Effector CD4-positive, alpha-beta T cell (primary cell): ENCODE results near the gene KRTAP21-3. TPM values are rescaled to one million over a fixed set of nuclear protein-coding genes. Genes with fewer than 3 reads are reported as not detected.
"Not testable (repeated sequence)": the region's sequence is repeated elsewhere in the genome, so short reads cannot be mapped to it uniquely, and the experiment has no call there.

ENCODE experiments used
- DNase-seq: peaks from one replicate; pipeline ENCODE4 v3.0.0-alpha.2; 2020
- total RNA-seq: gene quantifications from one replicate; lab custom pipeline; 2026; lab: John Stamatoyannopoulos, UW

Gene KRTAP21-3
- total RNA-seq: not detected

GRCh38 chr21:30718239-30718909 is at the start of gene KRTAP21-3:
Gene KRTAP21-3, minus strand, starts transcription at chr21:30718777. Its CDS starts 18 bp downstream, at chr21:30718759.
- no peak for DNase-seq

DNA sequence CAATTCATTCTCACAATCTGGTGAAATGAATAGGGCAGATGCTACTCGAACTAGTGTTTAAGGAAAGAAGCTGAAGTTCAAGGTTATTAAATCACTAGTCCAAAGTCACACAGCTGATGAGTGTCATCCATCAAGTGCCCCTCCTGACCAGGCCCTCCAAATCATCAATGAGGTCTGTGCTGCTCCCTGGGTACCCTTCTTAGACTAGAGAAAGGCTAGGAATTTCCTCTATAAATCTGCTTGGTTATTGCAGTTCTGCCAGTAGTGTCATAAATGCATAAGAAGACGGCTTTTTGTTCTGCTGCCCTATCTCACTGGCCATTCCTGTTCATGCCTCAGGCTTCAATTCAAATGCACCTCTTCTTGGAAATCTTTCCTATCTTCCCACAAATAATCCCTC is 42.2 kb upstream of the KRTAP21-3 start:
- no peak for DNase-seq

DNA sequence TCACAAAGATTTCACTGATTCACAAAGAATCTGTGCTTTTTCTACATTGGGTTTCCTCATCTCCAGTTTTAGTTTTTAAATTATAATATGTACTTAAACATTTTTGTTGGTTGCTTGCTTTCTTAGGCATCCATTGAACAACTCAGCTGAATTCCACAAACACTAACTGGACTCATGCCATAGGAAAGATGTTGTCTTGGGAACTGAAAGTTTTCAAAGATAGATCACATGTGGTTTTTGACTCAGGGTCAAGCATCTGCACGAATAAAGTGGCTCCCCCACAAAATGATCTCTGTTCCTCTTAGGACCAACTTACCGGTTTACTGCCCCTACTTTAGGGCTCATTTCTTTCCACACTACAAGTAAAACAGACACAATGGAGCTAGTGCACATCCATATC is 39.7 kb upstream of the KRTAP21-3 start:
- no peak for DNase-seq

GRCh38 chr21:30755328-30755727 is 36.8 kb upstream of the KRTAP21-3 start, which contains the start of gene KRTAP21-1:
Gene KRTAP21-1, minus strand, starts transcription at chr21:30755428. Its CDS starts 50 bp downstream, at chr21:30755378.
- DNase-seq: not testable (repeated sequence)

- DNase-seq: no peak
Measured at GRCh38 chr21:30747159-30747558, 28.6 kb upstream of the KRTAP21-3 start, which contains the start of gene KRTAP21-2. Gene KRTAP21-2, minus strand, starts transcription at chr21:30747259. Its CDS starts 57 bp downstream, at chr21:30747202.

GRCh38 chr21:30740462-30740861 is 21.9 kb upstream of the KRTAP21-3 start:
- DNase-seq: no peak

DNA sequence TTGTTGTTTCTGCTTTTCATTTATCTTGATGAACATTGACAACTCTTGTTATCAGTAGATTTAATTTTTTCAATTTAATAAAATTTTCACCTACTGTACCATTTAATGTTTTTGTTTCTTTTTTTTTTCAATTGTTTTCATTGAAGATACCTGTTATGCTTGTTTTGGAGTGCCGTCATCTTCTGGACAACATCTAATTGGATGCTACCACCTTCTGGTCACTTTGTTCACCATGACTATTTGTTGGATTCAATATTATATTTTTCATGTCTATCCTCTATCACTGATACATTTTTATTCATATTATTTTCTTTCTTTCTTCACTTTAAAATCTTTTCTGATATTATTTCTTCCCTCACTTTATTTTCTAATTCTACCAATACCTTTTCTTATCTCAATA is 14.4 kb upstream of the KRTAP21-3 start:
- DNase-seq: no peak

- DNase-seq: no peak
Measured at GRCh38 chr21:30726726-30727125, 8.1 kb upstream of the KRTAP21-3 start.

- no peak for DNase-seq
Measured at GRCh38 chr21:30719401-30719800, 824 bp upstream of the KRTAP21-3 start.

DNA sequence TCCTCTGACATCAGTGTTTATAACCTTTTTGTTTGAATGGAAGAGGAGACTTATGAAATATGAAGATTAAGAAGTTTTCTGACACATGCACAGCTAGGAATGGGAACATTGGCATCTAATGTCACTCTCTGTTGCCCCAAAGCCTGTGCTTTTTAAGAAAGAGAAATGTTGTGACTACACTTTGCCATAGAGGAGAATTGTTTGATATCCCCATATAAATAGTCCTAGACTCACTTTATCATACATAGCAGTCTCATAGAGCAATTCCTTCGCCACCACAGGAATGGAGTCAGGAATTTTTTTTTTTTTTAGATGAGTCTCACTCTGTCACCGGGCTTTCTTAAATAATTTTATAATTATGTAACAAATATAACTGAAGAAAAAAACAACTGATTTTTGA is 1.5 kb downstream of the KRTAP21-3 start:
- no peak for DNase-seq

- no peak for DNase-seq
Measured at GRCh38 chr21:30714946-30715345, 3.6 kb downstream of the KRTAP21-3 start.

GRCh38 chr21:30714456-30714855 is 4.1 kb downstream of the KRTAP21-3 start:
- no peak for DNase-seq

- no peak for DNase-seq
Measured at GRCh38 chr21:30713766-30714165, 4.8 kb downstream of the KRTAP21-3 start.

- DNase-seq: no peak
Measured at GRCh38 chr21:30710499-30710898, 8.1 kb downstream of the KRTAP21-3 start.

DNA sequence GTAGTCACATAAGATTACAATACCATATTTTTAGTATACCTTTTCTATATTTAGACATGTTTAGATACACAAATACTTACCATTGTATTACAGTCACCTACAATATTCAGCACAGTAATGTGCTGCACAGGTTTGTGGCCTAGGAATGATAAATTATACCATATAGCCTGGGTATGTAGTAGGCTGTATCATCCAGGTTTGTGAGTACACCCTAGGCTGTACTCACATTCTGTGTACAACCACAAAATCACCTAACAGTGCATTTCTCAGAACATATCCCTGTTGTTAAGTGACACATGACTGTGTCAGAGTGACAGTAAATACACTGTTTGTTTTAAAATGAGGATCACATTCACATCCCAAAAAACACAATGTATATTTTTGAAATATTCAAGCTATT is 11.2 kb downstream of the KRTAP21-3 start:
- no peak for DNase-seq

GRCh38 chr21:30695956-30696355 is 22.6 kb downstream of the KRTAP21-3 start:
- DNase-seq: no peak

GRCh38 chr21:30689822-30690221 is 28.8 kb downstream of the KRTAP21-3 start:
- no peak for DNase-seq

GRCh38 chr21:30684506-30684905 is 34.1 kb downstream of the KRTAP21-3 start:
- DNase-seq: no peak

DNA sequence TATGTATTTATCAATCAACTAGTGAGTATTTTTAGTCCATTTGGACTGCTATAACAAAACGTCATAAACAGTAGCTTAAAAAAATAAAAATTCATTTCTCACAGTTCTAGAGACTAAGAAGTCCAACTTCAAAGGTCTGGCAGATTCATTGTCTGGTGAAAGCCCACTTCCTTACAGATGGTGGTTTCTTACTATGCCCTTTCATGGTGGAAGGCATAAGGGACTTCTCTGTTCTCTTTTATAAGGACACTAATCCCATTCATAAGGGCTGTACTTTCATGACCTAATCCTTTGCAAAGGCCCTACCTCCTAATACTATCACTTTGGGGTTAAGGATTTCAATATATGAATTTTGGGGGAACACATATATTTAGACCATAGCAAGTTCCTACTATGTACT is 38.0 kb downstream of the KRTAP21-3 start:
- no peak for DNase-seq

GRCh38 chr21:30676737-30677136 is 41.8 kb downstream of the KRTAP21-3 start:
- no peak for DNase-seq

DNA sequence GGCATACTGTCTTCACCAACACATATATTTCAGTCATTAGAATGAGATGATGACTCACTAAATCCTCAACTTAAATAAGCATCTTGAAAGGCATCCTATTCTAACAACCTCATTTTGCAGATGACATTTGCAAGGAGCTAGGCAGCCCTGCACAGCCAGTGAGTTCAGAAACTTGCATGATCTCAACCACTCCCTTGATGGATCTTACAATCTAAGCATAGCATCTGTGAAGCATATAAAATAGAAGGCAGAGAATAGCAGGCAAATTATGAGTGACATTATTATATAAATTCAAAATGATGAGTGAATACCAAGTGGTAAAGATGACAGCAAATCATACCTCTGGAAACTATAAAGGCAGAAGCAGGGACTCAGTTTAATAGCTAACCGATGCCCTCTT is 44.3 kb downstream of the KRTAP21-3 start:
- DNase-seq: no peak

DNA sequence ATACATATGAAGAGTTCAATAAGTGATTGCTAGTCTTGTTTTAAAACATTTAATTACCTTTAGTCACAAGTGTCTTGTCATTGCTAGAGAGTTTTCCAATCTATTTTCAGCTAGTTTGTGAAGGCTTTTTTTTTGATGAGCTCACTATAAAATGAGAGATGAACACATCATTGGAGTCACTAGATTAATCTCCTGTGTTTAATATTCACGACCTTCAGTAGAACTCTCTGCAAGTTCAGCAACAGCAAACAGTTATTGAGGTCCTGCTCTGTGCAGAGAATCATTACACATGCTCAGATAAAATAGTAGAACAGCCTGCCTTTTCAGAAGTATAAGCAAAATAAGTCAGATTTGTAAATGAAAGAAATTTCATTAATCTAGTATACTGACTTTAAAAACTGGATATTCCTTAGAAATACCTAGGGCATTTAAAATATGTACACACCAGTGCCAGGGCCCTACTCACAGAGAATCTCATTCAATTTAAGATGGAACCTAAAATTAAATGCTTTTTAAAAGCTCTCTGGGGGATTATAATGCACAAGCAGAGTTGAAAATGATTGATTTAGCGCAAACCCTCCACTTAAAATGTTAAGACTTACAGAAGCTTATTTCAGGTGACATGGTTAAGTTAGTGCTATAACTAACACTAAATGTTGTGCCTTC is 45.5 kb downstream of the KRTAP21-3 start:
- no peak for DNase-seq

DNA sequence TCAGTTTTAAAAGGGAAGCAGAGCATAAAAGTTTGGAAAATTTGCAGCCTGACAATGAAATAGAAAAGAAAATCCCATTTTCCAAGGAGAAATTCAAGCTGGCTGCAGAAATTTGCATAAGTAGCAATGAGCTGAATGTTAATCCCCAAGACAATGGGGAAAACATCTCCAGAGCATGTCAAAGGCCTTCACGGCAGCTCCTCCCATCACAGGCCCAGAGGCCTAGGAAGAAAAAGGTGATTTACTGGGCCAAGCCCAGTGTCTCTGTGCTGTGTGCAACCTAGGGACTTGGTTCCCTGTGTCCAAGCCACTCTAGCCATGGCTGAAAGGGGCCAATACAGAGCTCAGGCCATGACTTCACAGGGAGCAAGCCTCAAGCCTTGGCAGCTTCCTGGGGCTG is 49.8 kb downstream of the KRTAP21-3 start:
- DNase-seq: no peak
